OCI-LY7 (cell line): Measurements from ENCODE around the gene CDK5R2. TPM values are rescaled to one million over a fixed set of nuclear protein-coding genes. Genes with fewer than 3 reads are reported as not detected.

Experiments
- BruUV-seq: library from RNA; stranded (reverse); fragments of 400-500 nt; replicated peaks from 2 replicates; lab custom pipeline; 2021; lab: Mats Ljungman, UMichigan
- CTCF ChIA-PET: fragments of 300-600 bp; sonication (Branson Sonifier 250); formaldehyde crosslinking; loops from one replicate; lab custom pipeline; 2022; ENCODE audit warnings: antibody characterized with exemption; ENCODE audit not compliant: unreplicated experiment; lab: Charles Lee
- POLR2A ChIA-PET: fragments of 300-600 bp; sonication (Branson Sonifier 250); formaldehyde crosslinking; loops from one replicate; lab custom pipeline; 2022; ENCODE audit warnings: antibody characterized with exemption; lab: Charles Lee
- DNase-seq: peaks from one replicate; pipeline ENCODE4 v3.0.0-alpha.2; 2015; ENCODE audit warnings: low spot score
- H2AFZ ChIP-seq: fragments of 200-600 bp; sonication (generic), shearing (Covaris generic); 2 replicates; pipeline ENCODE4 v1.6.1; 2014; ENCODE audit warnings: mild to moderate bottlenecking, antibody characterized with exemption, low read length, moderate library complexity
- H3K27ac ChIP-seq: fragments of 200-600 bp; sonication (generic); 2 replicates; pipeline ENCODE4 v1.5.1; 2014; ENCODE audit warnings: mixed run types, low read depth, mild to moderate bottlenecking, moderate library complexity, low read length, inconsistent platforms; ENCODE audit not compliant: poor library complexity, severe bottlenecking
- H3K36me3 ChIP-seq: fragments of 200-600 bp; sonication (generic); 2 replicates; pipeline ENCODE4 v1.6.1; 2014; ENCODE audit warnings: mild to moderate bottlenecking, antibody characterized with exemption, low read length, moderate library complexity, mixed read lengths; ENCODE audit not compliant: insufficient read depth
- H3K4me1 ChIP-seq: fragments of 200-600 bp; sonication (generic); 2 replicates; pipeline ENCODE4 v1.5.1; 2014; ENCODE audit warnings: mild to moderate bottlenecking, low read length; ENCODE audit not compliant: insufficient read depth, poor library complexity, severe bottlenecking
- H3K4me2 ChIP-seq: fragments of 200-600 bp; sonication (generic); 2 replicates; pipeline ENCODE4 v1.6.1; 2014; ENCODE audit warnings: mild to moderate bottlenecking, low read length
- H3K4me3 ChIP-seq: fragments of 200-600 bp; sonication (generic); 2 replicates; pipeline ENCODE4 v1.5.1; 2014; ENCODE audit warnings: mild to moderate bottlenecking, low read depth, low read length; ENCODE audit not compliant: poor library complexity, severe bottlenecking
- H3K79me2 ChIP-seq: fragments of 200-600 bp; sonication (generic); 2 replicates; pipeline ENCODE4 v1.6.1; 2016; ENCODE audit warnings: low read depth, mild to moderate bottlenecking, low read length, moderate library complexity, mixed read lengths; ENCODE audit not compliant: insufficient read depth
- H3K9me2 ChIP-seq: fragments of 200-600 bp; sonication (generic); 2 replicates; pipeline ENCODE4 v1.6.1; 2016; ENCODE audit warnings: mild to moderate bottlenecking, low read length, mixed read lengths; ENCODE audit not compliant: insufficient read depth
- H3K9me3 ChIP-seq: fragments of 200-600 bp; sonication (generic); 2 replicates; pipeline ENCODE4 v1.6.1; 2014; ENCODE audit warnings: mild to moderate bottlenecking, mixed run types, low read length, mixed read lengths
- H4K20me1 ChIP-seq: fragments of 200-600 bp; sonication (generic); 2 replicates; pipeline ENCODE4 v1.6.1; 2014; ENCODE audit warnings: mild to moderate bottlenecking, antibody characterized with exemption, low read length, moderate library complexity, mixed read lengths; ENCODE audit not compliant: insufficient read depth
- CTCF ChIP-seq: fragments of 200-600 bp; sonication (generic); conservative IDR thresholded peaks from 2 replicates; pipeline ENCODE4 v1.5.1; 2014; ENCODE audit warnings: mild to moderate bottlenecking, antibody characterized with exemption, low read length, moderate library complexity, mixed read lengths
- EZH2phosphoT487 ChIP-seq: fragments of 200-600 bp; sonication (generic); IDR thresholded peaks from 2 replicates; pipeline ENCODE4 v1.6.1; 2018; ENCODE audit warnings: low read depth, borderline replicate concordance, mild to moderate bottlenecking, mixed run types, antibody characterized with exemption, low read length, moderate library complexity, mixed read lengths
- intact Hi-C: fragments of 100-400 bp; cut with micrococcal nuclease; formaldehyde crosslinking; loops from one replicate; pipeline ENCODE4 v1.10.0; 2022; ENCODE audit not compliant: unreplicated experiment
- total RNA-seq, 2 experiments: library from RNA; depleted of rRNA in 1 of 2; stranded (reverse); fragments of >200 nt in 1 of 2; shearing (Covaris generic) in 1 of 2; gene quantifications; 2 replicates each; pipeline ENCODE4 v1.2.3, GENCODE V29; 2014 to 2022

The CDK5R2 gene
- total RNA-seq, 2 experiments from 2014 or later, result 0.09 to 0.63 TPM

DNA sequence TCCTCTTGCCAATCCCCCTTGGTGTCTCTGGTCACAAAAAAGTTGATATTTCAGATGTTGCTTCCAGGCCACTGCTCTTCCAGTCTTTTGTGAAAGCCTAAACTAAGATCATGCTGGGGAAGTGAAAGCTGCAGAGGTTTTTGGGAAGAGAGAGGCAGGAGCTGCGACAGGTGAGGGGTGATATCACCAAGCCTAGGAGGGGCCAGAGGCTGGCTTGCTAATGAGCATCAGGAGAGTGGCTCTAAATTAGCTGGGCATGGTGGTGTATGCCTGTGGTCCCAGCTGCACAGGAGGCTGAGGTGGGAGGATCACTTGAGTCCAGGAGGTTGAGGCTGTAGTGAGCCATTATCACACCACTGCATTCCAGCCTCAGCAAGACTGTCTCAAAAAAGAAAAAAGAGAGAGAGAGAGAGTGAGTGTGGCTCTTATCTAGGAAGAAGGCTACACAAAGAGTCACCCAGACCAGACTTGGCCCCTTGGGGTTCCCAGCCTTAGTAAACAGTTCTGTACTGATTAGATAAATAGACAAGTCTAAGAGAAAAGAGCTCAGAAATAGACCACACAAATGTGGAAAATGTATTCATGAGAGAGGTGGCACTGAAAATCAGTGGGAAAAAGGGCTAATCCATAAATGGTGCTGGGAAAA is 14.6 kb upstream of the CDK5R2 start:
- Histone ChIP-seq H3K4me2 (no peak overlapping the region), H3K4me1 (no peaks in the 10 kb centered on the region), H3K9me2 (no peaks in the 10 kb centered on the region), H3K9me3 (no peaks in the 10 kb centered on the region), H4K20me1 (no peaks in the 10 kb centered on the region), H3K27ac (no peak overlapping the region), H3K36me3 (no peaks in the 10 kb centered on the region), H2AFZ (no peak overlapping the region), H3K79me2 (no peaks in the 10 kb centered on the region), H3K4me3 (no peak overlapping the region)
- TF ChIP-seq CTCF, result no peak
- no peak for TF ChIP-seq EZH2phosphoT487
- intact Hi-C loops, result no loop called here
- no peak for DNase-seq
- POLR2A ChIA-PET, result interaction anchor here (0.7 kb wide), 2 partner anchors 948 to 961 kb away, joined by 3 read pairs; no protein-coding TSS in a partner anchor
- CTCF ChIA-PET, result no interaction called here
- no TSS peak for BruUV-seq

DNA sequence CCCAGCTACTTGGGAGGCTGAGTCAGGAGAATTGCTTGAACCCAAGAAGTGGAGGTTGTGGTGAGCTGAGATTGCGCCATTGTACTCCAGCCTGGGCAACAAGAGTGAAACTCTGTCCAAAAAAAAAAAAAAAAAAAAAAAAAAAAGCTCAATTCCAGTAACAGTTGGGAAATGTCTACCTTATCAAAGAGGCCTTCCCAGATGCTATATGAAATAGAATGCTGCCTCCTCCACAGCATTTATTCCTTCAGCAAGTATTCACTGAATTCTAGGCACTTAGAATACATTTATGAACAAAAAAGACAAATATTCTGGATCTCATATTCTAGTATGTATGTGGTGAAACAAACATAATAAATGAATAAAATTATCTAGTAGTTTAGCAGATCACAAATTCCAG is 12.8 kb upstream of the CDK5R2 start:
- no peak overlapping the region for H3K27ac ChIP-seq
- ChIA-PET CTCF (interaction anchor here (0.6 kb wide), 1 partner anchor 586 kb away, joined by 3 read pairs; no protein-coding TSS in a partner anchor), POLR2A (interaction anchor here (0.6 to 0.7 kb wide), 2 partner anchors 209 to 382 kb away, joined by 7 to 8 read pairs; no protein-coding TSS in a partner anchor)
- H3K9me3 ChIP-seq, result no peaks in the 10 kb centered on the region
- H3K4me2 ChIP-seq, result no peak overlapping the region
- TF ChIP-seq CTCF (no peak), EZH2phosphoT487 (no peak)
- no TSS peak for BruUV-seq
- no peaks in the 10 kb centered on the region for H3K9me2 ChIP-seq
- no peaks in the 10 kb centered on the region for H3K4me1 ChIP-seq
- no peaks in the 10 kb centered on the region for H4K20me1 ChIP-seq
- no peak overlapping the region for H2AFZ ChIP-seq
- H3K4me3 ChIP-seq, result no peak overlapping the region
- no peaks in the 10 kb centered on the region for H3K36me3 ChIP-seq
- H3K79me2 ChIP-seq, result no peaks in the 10 kb centered on the region
- intact Hi-C loops, result no loop called here
- no peak for DNase-seq

GRCh38 chr2:218952160-218952559 is 7.3 kb upstream of the CDK5R2 start:
- DNase-seq, result no peak
- BruUV-seq, result no TSS peak
- ChIA-PET CTCF (no interaction called here), POLR2A (interaction anchor here (0.7 to 0.8 kb wide), 4 partner anchors 9 to 413 kb away, joined by 3 to 5 read pairs (median 4); no protein-coding TSS in a partner anchor)
- no peaks in the 10 kb centered on the region for H3K36me3 ChIP-seq
- H3K4me3 ChIP-seq, result no peak overlapping the region
- intact Hi-C loops, result no loop called here
- TF ChIP-seq EZH2phosphoT487 (no peak), CTCF (no peak)
- H3K9me3 ChIP-seq, result no peaks in the 10 kb centered on the region
- no peaks in the 10 kb centered on the region for H3K79me2 ChIP-seq
- no peaks in the 10 kb centered on the region for H3K4me1 ChIP-seq
- no peaks in the 10 kb centered on the region for H3K9me2 ChIP-seq
- no peak overlapping the region for H3K27ac ChIP-seq
- H2AFZ ChIP-seq, result no peak overlapping the region
- no peaks in the 10 kb centered on the region for H4K20me1 ChIP-seq
- no peak overlapping the region for H3K4me2 ChIP-seq
